Activated CD4-positive, alpha-beta T cell treated with anti-CD3 and anti-CD28 coated beads, Interleukin-2, Interleukin-4, amounts not matched to agents 100 ng/mL and 50 ng/mL, durations not matched to agents 16 hours and 8 hours (primary cell): ENCODE results near the gene LGR4.
A peak's percentile ranks its signal among the peaks of the same experiment; 100 is the strongest.

Source experiments
- DNase-seq: peaks from one replicate; pipeline ENCODE4 v3.0.0-alpha.2; 2020; ENCODE audit warnings: low spot score

The LGR4 gene

DNA sequence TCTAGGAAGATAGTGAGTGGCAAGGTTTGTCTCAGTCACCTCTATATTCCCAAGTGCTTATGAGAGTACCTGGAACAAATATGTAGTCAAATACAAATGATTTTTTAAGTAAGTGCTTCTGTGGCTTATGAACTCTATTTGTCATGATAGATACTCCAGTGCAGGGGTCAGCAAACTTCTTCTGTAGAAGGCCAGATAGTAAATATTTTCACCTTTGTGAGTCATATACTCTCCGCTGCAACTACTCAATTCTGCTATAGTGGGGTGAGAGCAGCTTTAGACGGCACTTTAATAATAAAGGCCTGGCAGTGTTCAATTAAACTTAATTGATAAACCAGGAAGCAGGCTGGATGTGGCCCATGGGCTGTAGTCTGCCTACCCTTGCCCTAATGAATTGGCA lies 97.2 kb downstream of the LGR4 start:
- DNase-seq, result no peak

DNA sequence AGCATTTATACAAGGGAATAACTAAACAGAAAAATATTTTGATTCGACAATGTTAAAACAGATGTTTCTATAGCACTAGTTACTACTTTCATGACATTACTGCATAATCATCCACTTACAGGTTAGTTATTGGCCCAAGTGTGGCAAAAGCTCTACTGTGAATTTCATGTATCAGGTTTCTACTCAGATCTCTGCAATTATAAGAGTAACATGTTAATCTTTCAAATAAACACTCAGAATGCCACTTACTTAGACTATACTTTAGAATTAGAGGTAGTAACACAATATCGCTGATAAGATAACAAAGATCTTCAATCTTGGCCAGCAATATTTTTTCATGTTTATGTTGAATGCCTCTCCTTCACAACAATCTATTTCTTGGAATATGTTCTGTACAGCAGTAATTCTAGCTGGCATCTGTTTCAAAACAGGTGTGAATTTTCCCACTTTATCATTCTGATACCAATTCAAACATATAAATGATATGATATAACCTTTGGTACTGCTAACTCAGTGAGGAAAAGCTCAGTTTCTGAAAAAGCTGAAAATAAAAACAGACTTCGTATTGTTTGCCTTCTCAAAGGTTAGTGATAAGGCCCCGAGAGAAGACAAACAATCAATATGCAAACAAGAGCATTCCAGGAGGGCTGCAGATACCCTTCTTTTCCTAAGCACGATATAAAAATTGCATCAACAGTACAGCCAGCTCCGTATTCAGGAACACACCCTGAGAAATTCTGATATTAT lies 98.6 kb downstream of the LGR4 start:
- DNase-seq, result no peak

DNA sequence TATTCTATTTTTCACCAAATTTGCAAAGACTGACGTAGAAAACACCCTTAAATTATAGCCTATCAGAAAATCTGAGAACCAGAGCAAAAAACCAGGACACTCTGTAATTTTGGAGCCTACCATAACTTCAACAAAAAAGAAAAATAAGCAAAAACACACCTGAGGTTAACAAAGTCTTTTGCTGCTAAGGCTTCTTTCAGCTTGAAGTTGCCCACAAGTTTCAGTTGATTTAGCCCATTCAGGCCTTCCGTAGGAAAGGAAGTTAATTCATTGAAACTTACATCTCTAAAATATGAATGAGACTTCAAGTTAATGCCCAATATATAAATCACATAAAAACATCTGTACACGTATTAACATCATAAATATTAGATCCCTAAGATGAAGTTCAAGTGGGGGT lies 99.2 kb downstream of the LGR4 start:
- no peak for DNase-seq

DNA sequence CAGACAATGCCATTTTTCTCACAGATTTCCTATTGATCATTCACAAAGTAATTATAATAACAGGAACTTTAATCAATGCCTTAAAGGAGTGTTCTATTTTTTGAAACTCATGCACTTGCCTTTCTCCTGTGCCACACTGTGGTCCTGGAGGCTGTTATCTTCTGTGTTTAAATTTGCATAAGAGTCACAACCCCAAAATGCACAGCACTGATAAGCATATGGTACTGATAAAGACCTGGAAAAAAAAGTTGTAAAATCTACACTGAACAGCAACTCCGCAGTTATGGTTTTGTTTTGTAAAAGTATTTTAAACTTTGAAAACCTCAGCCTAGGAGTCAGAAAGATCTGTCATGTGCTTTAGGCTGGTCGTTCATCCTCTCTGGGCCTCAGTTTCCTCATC lies 100.4 kb downstream of the LGR4 start:
- DNase-seq, result no peak

DNA sequence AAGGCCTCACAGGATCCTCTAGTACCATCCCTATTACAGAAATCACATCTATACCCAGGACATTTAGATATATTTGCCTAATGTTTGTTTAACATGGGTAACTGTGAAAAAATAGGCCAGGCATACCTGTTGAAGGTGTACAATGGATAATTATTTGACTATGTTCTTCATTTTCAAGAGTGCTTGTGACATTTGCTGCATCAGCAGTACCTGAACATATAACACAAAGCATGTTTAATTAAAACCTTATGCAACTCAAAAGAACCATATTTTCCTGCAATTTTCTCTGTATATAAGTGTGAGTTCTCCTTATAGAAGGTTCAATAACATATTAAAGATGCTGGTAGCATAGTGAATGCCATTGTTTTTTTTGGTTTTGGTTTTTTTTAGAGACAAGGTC lies 101.1 kb downstream of the LGR4 start:
- DNase-seq, result no peak

DNA sequence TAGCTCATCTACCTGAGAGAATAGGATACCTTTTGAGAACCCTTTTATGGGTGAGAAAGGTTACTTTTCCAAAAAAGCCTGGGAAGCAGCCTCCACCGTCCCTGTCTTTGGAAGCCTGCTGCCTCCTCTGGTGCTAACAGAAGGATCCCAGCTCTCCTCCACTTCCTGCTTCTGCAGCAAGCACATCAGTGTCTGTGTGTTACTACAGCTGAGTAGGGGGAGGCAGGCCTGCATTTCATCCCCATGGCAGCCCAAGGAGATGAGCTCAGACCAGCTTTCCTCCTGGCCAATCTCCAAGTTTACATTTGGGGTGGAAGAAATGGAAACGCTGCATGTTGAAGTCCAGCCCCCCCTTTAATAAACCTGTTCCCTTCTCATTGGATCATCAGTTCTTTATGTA lies 102.2 kb downstream of the LGR4 start:
- DNase-seq, result no peak

DNA sequence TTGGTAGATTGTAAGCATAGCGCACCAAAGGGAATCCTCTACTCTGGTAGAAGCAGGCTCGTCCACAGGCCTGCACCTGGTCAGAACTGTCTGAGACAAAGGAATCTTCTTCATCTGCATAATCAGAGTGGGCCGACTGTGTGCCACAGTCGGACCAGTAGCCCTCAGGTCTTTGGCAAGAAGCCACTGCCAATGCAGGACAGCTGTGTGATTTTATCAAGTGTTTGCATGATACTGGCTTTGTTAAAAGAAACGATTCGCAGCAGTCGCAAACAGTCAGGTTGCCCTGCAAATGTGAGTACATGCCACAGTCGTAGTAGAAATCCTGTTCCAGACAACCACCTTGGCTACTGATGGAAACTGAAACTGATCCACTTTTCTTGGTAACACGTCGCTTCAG lies 104.7 kb downstream of the LGR4 start:
- no peak for DNase-seq

DNA sequence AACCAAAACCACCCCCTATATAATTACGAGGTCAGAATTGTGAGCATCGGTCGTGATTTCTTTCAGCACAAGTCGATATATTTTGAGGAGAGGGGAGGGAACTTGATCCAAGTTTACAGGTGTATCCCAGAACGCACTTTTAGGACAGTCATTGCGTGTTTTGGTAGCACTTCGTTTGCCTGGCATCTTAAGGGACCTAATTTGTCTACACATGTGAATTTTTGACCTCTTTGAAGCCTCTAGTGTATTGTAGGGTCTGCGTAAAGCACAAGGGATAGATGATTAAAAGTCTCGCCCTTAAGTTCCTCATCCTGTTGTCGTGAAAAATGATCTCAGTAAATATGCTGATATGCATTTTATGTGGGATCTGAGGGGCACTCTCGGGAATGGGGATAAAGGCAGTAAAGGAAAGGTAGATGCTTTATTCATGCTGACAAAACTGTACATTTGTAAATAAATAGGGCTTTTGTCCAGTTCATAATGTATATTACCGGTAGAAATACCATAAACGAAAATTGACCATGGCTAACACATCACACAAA lies 108.9 kb downstream of the LGR4 start:
- DNase-seq, result no peak

DNA sequence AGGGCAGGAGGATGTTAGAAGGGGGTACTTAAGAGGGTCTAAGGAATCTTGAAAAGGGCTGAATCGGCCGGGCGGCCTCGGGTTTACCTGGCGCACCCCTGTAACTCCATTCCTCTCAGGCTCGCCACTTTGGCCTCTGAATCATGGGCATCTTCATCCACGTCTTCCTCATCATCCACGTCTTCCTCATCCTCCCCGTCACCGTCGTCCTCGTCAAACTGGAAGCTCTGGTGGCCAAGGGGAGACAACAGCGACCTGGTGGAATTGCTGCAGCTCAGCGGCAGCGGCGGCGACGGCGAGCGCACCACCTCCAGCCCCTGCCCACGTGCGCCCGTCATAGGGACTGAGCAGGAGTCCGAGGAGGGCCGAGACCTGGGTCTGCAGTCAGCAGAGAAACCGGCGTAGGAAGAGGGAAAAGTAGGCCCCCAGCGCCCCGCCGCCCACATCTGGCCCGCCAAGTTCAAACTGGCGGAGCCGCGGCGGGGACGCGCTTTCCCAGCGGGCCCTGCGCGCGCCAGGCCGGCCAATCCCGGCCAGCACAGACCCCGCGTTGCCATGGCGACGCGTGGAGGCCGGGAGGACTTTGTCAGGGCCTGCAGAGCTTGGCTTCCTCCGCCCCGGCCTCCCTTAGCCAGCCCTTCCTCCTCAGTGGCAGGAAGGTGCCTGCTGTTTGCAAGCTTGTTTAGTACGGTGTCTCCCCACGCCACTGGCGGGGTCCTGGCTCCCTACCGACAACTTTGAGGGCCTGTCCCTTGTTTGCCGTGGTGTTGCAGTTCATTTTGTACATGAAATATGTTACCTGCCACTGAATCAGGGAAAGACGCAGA lies 109.6 kb downstream of the LGR4 start, which contains the start of gene CCDC34:
CCDC34 (minus strand) TSS at position 467 of the 827 bp plus-strand sequence; CDS start at position 446, 21 bp downstream.
- DNase-seq, result peak; percentile 88

DNA sequence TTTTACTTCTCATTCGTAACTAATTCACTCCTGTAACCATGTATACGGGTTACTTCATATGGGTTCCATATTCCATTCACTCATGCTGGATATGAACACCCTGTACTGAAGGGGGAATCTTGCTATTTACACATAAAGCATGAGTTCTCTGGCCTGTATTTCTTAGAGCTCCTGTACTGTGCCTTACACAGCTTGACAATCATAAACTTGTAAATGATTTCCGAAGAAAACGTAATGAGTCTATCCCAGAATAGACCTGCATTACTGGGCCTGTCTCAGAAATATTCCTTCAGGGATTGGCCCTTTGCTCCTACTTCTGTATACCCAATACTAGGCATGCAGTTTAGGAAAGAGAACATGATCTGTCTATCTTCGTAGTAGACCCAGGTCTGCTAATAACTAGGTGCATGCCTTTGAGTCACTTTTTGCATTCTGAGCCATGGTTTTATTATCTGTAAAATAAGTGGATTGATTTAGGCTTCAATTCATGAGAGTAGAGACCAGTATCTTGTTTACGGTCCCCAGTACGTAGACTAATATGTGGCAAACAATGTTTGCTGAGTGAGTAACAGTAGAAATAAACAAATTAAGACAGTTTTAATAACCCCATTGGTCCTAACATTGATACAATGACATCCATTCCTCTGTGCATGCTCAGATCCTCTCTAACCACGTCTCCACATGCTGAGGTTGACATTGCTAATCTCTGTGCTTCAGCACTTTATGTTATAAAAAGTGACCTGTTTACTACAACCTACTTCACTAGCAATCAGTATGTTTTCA lies 110.8 kb downstream of the LGR4 start:
- DNase-seq, result no peak

DNA sequence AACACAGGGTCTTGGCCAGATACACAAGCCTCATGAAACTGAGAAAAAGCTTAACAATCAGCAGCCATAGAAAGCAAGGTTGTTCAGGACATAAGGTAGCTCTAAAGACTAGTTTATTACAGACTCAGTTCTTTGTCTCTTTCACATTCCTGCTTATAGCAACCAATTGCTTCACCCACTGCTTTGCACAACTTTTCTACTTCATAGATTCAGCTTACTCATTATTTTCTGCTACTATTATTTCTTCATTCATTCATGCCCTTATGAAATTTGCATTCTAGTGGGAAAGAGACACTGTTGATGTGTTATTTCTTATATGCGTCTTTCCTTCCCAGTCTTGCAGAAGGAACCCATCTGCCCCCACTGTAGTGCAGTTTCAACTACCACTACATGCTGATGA lies 114.3 kb downstream of the LGR4 start:
- no peak for DNase-seq

DNA sequence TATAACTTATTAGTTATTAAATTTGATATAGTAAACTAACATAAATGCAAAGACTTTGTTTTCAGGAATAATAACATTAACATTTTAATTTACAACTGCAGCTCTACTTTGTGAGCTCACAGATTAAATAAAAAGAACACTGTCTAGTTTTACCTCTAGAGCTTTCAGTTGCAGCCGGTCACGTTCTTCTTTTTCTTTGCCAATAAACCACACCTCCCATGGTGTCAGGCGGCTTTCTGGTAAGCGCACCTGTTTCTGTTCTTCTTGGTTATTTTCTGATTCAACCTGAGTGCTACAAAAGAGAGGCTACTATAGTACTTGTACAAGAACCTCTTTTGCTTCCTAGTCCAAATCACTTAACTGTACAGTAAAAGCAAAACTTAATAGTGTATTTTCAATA lies 115.3 kb downstream of the LGR4 start:
- DNase-seq, result no peak

DNA sequence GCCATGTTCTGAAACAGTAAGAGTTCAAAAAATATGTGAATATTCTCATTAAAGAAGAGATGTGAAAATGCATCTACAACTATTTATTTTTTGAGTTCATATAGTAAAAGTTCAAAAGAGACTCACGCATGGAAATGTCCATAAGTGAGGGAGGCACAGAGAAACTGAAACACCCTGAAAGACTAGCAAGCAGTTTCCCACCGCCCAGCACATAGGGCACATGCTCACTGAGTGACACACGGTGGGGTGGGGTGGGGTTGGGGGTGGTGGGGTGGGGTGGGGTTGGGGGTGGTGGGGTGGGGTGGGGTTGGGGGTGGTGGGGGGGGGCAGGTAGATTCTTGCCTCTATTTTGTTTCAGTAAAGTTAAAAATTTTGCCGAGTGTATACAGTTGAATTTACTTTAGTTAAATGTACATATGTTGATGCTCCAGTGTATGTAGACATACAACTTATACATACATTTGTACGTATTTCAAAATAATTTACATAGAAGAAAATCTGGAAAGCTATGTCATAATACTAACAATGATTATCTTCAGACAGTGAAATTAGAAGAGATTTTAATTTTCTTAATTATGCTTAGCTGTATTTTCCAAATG lies 115.9 kb downstream of the LGR4 start:
- no peak for DNase-seq

DNA sequence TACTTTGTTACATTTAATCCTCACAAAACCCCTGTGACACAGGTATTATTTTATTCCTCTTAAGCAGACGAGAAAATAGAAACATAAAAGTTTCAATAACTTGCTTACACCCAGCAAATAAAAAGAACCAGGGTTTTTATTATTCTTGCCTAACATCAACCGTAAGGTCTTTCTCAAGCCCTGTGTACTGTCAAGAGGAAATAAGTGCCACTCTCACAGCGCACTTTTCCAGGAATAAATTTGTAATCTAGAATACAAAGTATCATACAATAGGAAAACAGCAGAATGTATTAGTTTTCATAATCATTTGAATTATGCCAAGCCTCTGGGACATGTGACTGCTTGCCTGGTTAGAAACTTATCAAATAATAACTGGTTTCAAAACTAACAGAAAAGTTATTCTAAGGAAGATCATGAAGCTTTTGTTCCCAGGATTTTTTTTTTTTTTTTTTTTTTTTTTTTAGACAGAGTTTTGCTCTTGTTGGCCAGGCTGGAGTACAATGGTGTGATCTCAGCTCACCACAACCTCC lies 117.0 kb downstream of the LGR4 start:
- DNase-seq, result no peak

DNA sequence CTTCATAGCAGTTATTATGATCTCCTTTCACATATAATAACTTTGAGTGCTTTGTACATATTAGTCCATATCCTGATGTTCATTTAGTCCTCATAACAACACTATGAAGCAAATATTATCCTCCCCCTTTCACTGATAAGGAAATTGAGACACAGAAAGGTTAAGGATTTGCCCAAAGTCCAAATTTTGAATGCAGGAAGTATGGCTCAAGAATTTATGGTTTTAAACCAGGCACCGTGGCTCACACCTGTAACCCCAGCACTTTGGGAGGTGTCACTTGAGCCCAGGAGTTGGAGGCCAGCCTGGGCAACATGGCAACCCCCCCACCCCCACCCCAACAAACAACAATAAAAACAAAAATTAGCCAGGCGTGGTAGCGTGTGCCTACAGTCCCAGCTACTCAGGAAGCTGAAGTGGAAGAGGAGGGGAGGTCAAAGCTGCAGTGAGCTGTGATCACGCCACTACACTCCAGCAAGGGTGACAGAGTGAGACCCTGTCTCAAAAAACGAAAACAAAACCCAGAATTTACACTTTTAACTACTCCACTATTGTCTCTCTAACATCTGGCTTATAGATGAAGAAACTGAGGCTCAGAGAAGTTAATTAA lies 118.1 kb downstream of the LGR4 start:
- no peak for DNase-seq

DNA sequence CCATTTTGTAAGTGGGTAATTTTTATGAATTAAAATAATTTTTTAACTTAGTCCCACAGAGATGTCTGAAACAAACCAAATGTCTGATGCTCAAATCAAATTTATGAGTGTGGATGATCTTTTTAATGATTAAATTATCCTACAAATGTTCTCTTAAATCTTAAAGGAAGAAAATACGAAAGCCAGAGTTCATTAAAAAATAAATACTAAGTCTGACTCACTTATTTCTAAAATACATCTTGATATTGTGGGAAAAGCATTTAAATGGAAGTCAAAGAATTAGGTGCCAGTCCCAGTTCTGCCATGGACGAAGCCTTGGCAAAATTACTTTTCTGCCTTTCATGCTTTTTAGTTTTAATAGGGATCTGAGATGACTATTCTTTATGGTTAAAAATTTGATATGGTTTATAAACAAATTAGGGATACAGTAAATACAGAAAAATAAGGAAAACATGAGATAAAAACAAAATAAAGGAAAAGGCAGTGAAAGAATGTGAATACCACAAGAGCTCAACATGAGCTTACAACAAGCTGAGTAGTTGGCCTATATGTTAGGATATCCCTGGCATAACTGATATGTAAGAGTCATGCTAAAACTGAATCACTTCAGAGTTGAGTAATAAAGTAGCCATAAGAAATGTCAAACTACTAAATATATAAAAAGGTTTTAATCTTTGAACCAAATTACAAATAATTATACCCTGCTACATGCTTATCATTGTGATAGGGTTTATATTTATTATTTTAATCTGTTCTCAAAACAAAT lies 118.8 kb downstream of the LGR4 start:
- DNase-seq, result no peak

DNA sequence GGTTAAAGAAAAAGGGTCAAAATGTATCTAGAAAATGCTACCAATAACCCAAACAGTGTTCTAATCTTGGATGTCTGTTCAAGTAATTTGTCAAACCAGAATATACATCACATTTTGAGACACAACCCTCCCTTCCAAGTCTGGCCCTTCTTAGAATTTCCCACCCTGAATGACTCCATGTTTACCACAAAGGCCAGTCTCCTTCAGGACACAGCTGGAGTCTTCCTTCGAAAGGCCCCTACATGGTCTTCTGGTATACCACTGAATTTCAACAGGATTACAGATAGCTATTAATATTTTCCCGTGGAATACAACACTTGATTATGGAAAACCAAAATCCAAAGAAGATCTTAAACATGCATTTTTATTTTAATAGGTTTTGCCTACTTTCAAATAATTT lies 119.8 kb downstream of the LGR4 start:
- DNase-seq, result no peak

DNA sequence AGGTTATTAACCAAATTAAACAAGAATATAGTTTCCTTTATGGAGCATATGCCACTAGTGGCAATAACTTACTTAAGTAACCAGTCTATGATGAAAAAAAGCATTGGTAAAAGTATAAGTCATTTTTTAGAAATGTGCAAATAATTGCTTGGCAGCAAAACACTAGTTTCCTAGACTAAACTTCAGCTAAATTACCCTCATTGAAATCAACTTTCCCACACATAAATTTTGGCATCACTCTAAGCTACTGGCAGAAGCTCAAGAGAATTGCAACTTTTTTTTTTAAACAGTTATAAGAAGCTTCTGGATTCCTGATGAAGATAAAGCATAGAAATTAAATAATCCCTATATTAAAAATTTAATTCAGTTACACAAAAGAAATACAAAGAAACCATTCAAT lies 122.1 kb downstream of the LGR4 start:
- DNase-seq, result no peak

DNA sequence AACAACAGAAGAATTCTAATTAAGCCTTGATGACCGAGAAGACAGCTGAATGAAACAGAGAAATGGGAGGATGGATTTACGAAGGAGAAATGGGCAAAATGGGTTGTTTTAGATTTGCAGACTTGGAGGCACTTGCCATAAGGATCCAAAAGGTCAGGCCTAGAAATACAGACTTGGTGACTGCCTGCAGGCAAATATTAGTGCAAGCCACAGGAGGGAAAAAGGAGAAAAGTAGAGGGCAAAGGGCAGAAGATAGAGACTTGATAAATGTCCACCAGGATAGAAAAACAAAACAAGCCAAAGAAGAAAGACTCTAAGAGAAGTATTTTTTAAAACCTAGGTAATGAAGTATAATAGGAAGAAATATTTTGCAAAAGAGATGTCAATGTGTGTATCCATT lies 122.7 kb downstream of the LGR4 start:
- DNase-seq, result no peak

DNA sequence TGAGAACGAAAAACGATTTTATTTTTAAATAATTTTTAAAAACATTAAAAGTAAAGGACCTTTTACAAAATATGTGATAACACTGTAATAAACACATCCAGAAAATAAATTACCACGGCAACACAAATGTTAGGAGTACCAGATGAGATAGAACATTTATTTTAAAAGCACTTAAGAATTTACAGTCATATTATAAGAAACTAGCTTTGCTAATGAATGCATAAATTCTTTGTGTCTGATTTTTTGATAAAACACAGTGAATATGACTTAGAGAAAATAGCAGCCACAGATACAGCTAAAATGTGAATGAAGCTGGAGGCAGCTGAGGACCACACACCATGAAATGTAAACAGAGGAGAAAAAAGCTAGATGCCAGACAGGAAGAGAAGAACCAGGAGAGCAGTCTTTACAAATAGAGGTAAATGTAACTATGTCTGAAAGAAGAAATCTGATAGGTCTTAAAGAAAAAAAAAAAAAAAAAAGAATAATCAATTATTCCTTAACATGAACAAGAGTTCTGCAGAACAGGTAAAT lies 124.2 kb downstream of the LGR4 start:
- no peak for DNase-seq
